ENCODE measurements around the gene HTR1B. TPM values are rescaled to one million over a fixed set of nuclear protein-coding genes. Genes with fewer than 3 reads are reported as not detected.

Gene HTR1B
- total RNA-seq: not detected in 2 replicates

- intact Hi-C loops (cut with micrococcal nuclease): no loop called here
- Mint-ChIP-seq H3K27ac (no peak within 1 kb of the TSS), H3K36me3 (ENCODE audit: low read depth) (peaks cover 3% of the 10 kb centered on the region), H3K27me3 (ENCODE audit: insufficient read depth) (peaks cover 44% of the 10 kb centered on the region), H3K4me3 (no peak within 1 kb of the TSS), H3K4me1 (ENCODE audit: low read depth) (peaks cover 14% of the 10 kb centered on the region), H3K9me3 (peaks cover 3% of the 10 kb centered on the region)
- no peak for DNase-seq (ENCODE audit: low spot score)
Observed at GRCh38 chr6:77463308-77463860, at the start of gene HTR1B. Gene HTR1B (minus strand): TSS chr6:77463491. CDS start chr6:77463403, 88 bp downstream.

- intact Hi-C loops (cut with micrococcal nuclease): no loop called here
- no peak for DNase-seq (ENCODE audit: low spot score)
- Mint-ChIP-seq H3K27ac (no peak overlapping the region), H3K9me3 (peaks cover 11% of the 10 kb centered on the region), H3K4me1 (ENCODE audit: low read depth) (no peaks in the 10 kb centered on the region), H3K27me3 (ENCODE audit: insufficient read depth) (no peaks in the 10 kb centered on the region), H3K36me3 (ENCODE audit: low read depth) (no peaks in the 10 kb centered on the region), H3K4me3 (no peak overlapping the region)
Observed at GRCh38 chr6:77512554-77512953, 49.3 kb upstream of the HTR1B start.

- H3K36me3 Mint-ChIP-seq (ENCODE audit: low read depth): no peaks in the 10 kb centered on the region
- no peak overlapping the region for H3K4me3 Mint-ChIP-seq
- no peaks in the 10 kb centered on the region for H3K27me3 Mint-ChIP-seq (ENCODE audit: insufficient read depth)
- no peaks in the 10 kb centered on the region for H3K4me1 Mint-ChIP-seq (ENCODE audit: low read depth)
- peaks cover 11% of the 10 kb centered on the region for H3K9me3 Mint-ChIP-seq
- DNase-seq (ENCODE audit: low spot score): no peak
- intact Hi-C loops (cut with micrococcal nuclease): no loop called here
- no peak overlapping the region for H3K27ac Mint-ChIP-seq
Observed at GRCh38 chr6:77511860-77512259, 48.6 kb upstream of the HTR1B start.

- intact Hi-C loops (cut with micrococcal nuclease): no loop called here
- H3K9me3 Mint-ChIP-seq: no peaks in the 10 kb centered on the region
- H3K27ac Mint-ChIP-seq: no peak overlapping the region
- no peaks in the 10 kb centered on the region for H3K4me1 Mint-ChIP-seq (ENCODE audit: low read depth)
- no peaks in the 10 kb centered on the region for H3K36me3 Mint-ChIP-seq (ENCODE audit: low read depth)
- H3K27me3 Mint-ChIP-seq (ENCODE audit: insufficient read depth): no peaks in the 10 kb centered on the region
- DNase-seq (ENCODE audit: low spot score): no peak
- no peak overlapping the region for H3K4me3 Mint-ChIP-seq
Observed at GRCh38 chr6:77502981-77503380, 39.7 kb upstream of the HTR1B start.

GRCh38 chr6:77492530-77492929, 29.2 kb upstream of the HTR1B start:
- no peak for DNase-seq (ENCODE audit: low spot score)
- intact Hi-C loops (cut with micrococcal nuclease): no loop called here
- no peaks in the 10 kb centered on the region for H3K27me3 Mint-ChIP-seq (ENCODE audit: insufficient read depth)
- H3K9me3 Mint-ChIP-seq: no peaks in the 10 kb centered on the region
- H3K4me3 Mint-ChIP-seq: no peak overlapping the region
- H3K4me1 Mint-ChIP-seq (ENCODE audit: low read depth): no peaks in the 10 kb centered on the region
- no peak overlapping the region for H3K27ac Mint-ChIP-seq
- no peaks in the 10 kb centered on the region for H3K36me3 Mint-ChIP-seq (ENCODE audit: low read depth)

- intact Hi-C loops (cut with micrococcal nuclease): no loop called here
- no peak for DNase-seq (ENCODE audit: low spot score)
- Mint-ChIP-seq H3K4me3 (no peak overlapping the region), H3K36me3 (ENCODE audit: low read depth) (no peaks in the 10 kb centered on the region), H3K27ac (no peak overlapping the region), H3K27me3 (ENCODE audit: insufficient read depth) (no peaks in the 10 kb centered on the region), H3K4me1 (ENCODE audit: low read depth) (no peaks in the 10 kb centered on the region), H3K9me3 (no peaks in the 10 kb centered on the region)
Observed at GRCh38 chr6:77487808-77488425, 24.6 kb upstream of the HTR1B start.

- H3K4me1 Mint-ChIP-seq (ENCODE audit: low read depth): no peaks in the 10 kb centered on the region
- no peaks in the 10 kb centered on the region for H3K9me3 Mint-ChIP-seq
- H3K4me3 Mint-ChIP-seq: no peak overlapping the region
- no peaks in the 10 kb centered on the region for H3K27me3 Mint-ChIP-seq (ENCODE audit: insufficient read depth)
- no peak overlapping the region for H3K27ac Mint-ChIP-seq
- H3K36me3 Mint-ChIP-seq (ENCODE audit: low read depth): no peaks in the 10 kb centered on the region
- intact Hi-C loops (cut with micrococcal nuclease): no loop called here
- DNase-seq (ENCODE audit: low spot score): no peak
Observed at GRCh38 chr6:77482981-77483380, 19.7 kb upstream of the HTR1B start.

- Mint-ChIP-seq H3K36me3 (ENCODE audit: low read depth) (no peaks in the 10 kb centered on the region), H3K9me3 (peaks cover 10% of the 10 kb centered on the region), H3K4me3 (no peak overlapping the region), H3K27ac (no peak overlapping the region), H3K27me3 (ENCODE audit: insufficient read depth) (no peaks in the 10 kb centered on the region), H3K4me1 (ENCODE audit: low read depth) (peaks cover 7% of the 10 kb centered on the region)
- DNase-seq (ENCODE audit: low spot score): no peak
- intact Hi-C loops (cut with micrococcal nuclease): no loop called here
Observed at GRCh38 chr6:77474973-77475372, 11.7 kb upstream of the HTR1B start.

GRCh38 chr6:77474286-77474956, 11.1 kb upstream of the HTR1B start:
- no peaks in the 10 kb centered on the region for H3K36me3 Mint-ChIP-seq (ENCODE audit: low read depth)
- H3K4me1 Mint-ChIP-seq (ENCODE audit: low read depth): peaks cover 7% of the 10 kb centered on the region
- intact Hi-C loops (cut with micrococcal nuclease): no loop called here
- H3K27ac Mint-ChIP-seq: no peak overlapping the region
- H3K4me3 Mint-ChIP-seq: no peak overlapping the region
- H3K27me3 Mint-ChIP-seq (ENCODE audit: insufficient read depth): no peaks in the 10 kb centered on the region
- H3K9me3 Mint-ChIP-seq: peaks cover 10% of the 10 kb centered on the region
- DNase-seq (ENCODE audit: low spot score): no peak

- no peak overlapping the region for H3K27ac Mint-ChIP-seq
- intact Hi-C loops (cut with micrococcal nuclease): no loop called here
- peaks cover 14% of the 10 kb centered on the region for H3K4me1 Mint-ChIP-seq (ENCODE audit: low read depth)
- no peak overlapping the region for H3K4me3 Mint-ChIP-seq
- no peak for DNase-seq (ENCODE audit: low spot score)
- peaks cover 13% of the 10 kb centered on the region for H3K9me3 Mint-ChIP-seq
- H3K36me3 Mint-ChIP-seq (ENCODE audit: low read depth): peaks cover 3% of the 10 kb centered on the region
- peaks cover 7% of the 10 kb centered on the region for H3K27me3 Mint-ChIP-seq (ENCODE audit: insufficient read depth)
Observed at GRCh38 chr6:77470983-77471382, 7.7 kb upstream of the HTR1B start.

- Mint-ChIP-seq H3K36me3 (ENCODE audit: low read depth) (peaks cover 3% of the 10 kb centered on the region), H3K27ac (no peak overlapping the region), H3K9me3 (peaks cover 7% of the 10 kb centered on the region), H3K4me1 (ENCODE audit: low read depth) (peaks cover 14% of the 10 kb centered on the region), H3K4me3 (no peak overlapping the region), H3K27me3 (ENCODE audit: insufficient read depth) (peaks cover 25% of the 10 kb centered on the region)
- no peak for DNase-seq (ENCODE audit: low spot score)
- intact Hi-C loops (cut with micrococcal nuclease): no loop called here
Observed at GRCh38 chr6:77468939-77469338, 5.6 kb upstream of the HTR1B start.

- Mint-ChIP-seq H3K4me1 (ENCODE audit: low read depth) (peaks cover 14% of the 10 kb centered on the region), H3K9me3 (peaks cover 3% of the 10 kb centered on the region)
- no peak for DNase-seq (ENCODE audit: low spot score)
Observed at GRCh38 chr6:77466451-77467437, 3.5 kb upstream of the HTR1B start.

More at GRCh38 chr6:77466451-77467437, 3.5 kb upstream of the HTR1B start:
- H3K36me3 Mint-ChIP-seq (ENCODE audit: low read depth): peaks cover 3% of the 10 kb centered on the region
- peaks cover 44% of the 10 kb centered on the region for H3K27me3 Mint-ChIP-seq (ENCODE audit: insufficient read depth)
- intact Hi-C loops (cut with micrococcal nuclease): no loop called here
- no peak overlapping the region for H3K27ac Mint-ChIP-seq
- peak overlapping the region; percentile 86 for H3K4me3 Mint-ChIP-seq

Data from activated T-helper 1 cell treated with anti-CD3 and anti-CD28 coated beads, Interleukin-12 subunit alpha, Interleukin-12 subunit beta, Interleukin-2, Interleukin-4 antibody, amounts not matched to agents 30 ng/mL and 10 ng/mL and 1 ng/mL, durations not matched to agents 14 hours and 24 hours and 36 hours (primary cell).